ENCODE measurements around the gene TGM1.
A peak's percentile ranks its signal among the peaks of the same experiment; 100 is the strongest.
"Not testable (repeated sequence)": the region's sequence is repeated elsewhere in the genome, so short reads cannot be mapped to it uniquely, and the experiment has no call there.

Gene TGM1

GRCh38 chr14:24232121-24232644 is 30.8 kb downstream of the TGM1 start, which contains the start of gene NEDD8:
NEDD8 (minus strand) TSS chr14:24232367; CDS start chr14:24232267, 100 bp downstream.
- DNase-seq: peak; percentile 97 to 99 (median 99)

- DNase-seq: no peak
These were observed 31.5 kb downstream of the TGM1 start for GRCh38 chr14:24231263-24232120.

- no peak for DNase-seq
These were observed 34.1 kb downstream of the TGM1 start for GRCh38 chr14:24228902-24229301.

- DNase-seq: no peak
These were observed 36.5 kb downstream of the TGM1 start for GRCh38 chr14:24226473-24226872.

- DNase-seq: no peak
These were observed 38.3 kb downstream of the TGM1 start for GRCh38 chr14:24224618-24225071.

GRCh38 chr14:24222987-24223386 is 40.0 kb downstream of the TGM1 start:
- DNase-seq: not testable (repeated sequence)

- DNase-seq: no peak
These were observed 43.5 kb downstream of the TGM1 start for GRCh38 chr14:24219521-24219920.

- no peak for DNase-seq
These were observed 43.9 kb downstream of the TGM1 start for GRCh38 chr14:24219080-24219479.

GRCh38 chr14:24216876-24217275 is 46.1 kb downstream of the TGM1 start:
- not testable (repeated sequence) for DNase-seq

- no peak for DNase-seq
These were observed 46.7 kb downstream of the TGM1 start for GRCh38 chr14:24216345-24216699.

- DNase-seq: peak; percentile 93
These were observed 47.3 kb downstream of the TGM1 start, which contains the start of gene MDP1 for GRCh38 chr14:24215495-24216344. MDP1 (minus strand) TSS chr14:24216066; CDS start chr14:24215955, 111 bp downstream.

GRCh38 chr14:24213866-24214662 is 48.9 kb downstream of the TGM1 start:
- no peak for DNase-seq

GRCh38 chr14:24212924-24213865 is 49.8 kb downstream of the TGM1 start, which contains the start of gene CHMP4A:
CHMP4A (minus strand) TSS chr14:24213488; CDS start chr14:24213439, 49 bp downstream.
- DNase-seq: peak; percentile 98 to 99 (median 99)

- DNase-seq: no peak
These were observed 51.7 kb downstream of the TGM1 start for GRCh38 chr14:24211311-24211710.

- DNase-seq: no peak
These were observed 55.4 kb downstream of the TGM1 start for GRCh38 chr14:24207625-24208024.

- DNase-seq: no peak
These were observed 55.8 kb downstream of the TGM1 start for GRCh38 chr14:24207104-24207551.

GRCh38 chr14:24206260-24207103 is 56.5 kb downstream of the TGM1 start:
- no peak for DNase-seq

- no peak for DNase-seq
These were observed 58.5 kb downstream of the TGM1 start for GRCh38 chr14:24204163-24205146.

Data from suppressor macrophage treated with lipopolysaccharide for 1 hour (primary cell).